Activated T-helper 1 cell treated with Interleukin-2 at 50 U/mL for 16 hours (primary cell): ENCODE results near the gene LRP3.
"Not testable (repeated sequence)": the region's sequence is repeated elsewhere in the genome, so short reads cannot be mapped to it uniquely, and the experiment has no call there.

Experiments
- DNase-seq: peaks from one replicate; pipeline ENCODE4 v3.0.0-alpha.2; 2020; ENCODE audit warnings: low read depth

The LRP3 gene, protein sequence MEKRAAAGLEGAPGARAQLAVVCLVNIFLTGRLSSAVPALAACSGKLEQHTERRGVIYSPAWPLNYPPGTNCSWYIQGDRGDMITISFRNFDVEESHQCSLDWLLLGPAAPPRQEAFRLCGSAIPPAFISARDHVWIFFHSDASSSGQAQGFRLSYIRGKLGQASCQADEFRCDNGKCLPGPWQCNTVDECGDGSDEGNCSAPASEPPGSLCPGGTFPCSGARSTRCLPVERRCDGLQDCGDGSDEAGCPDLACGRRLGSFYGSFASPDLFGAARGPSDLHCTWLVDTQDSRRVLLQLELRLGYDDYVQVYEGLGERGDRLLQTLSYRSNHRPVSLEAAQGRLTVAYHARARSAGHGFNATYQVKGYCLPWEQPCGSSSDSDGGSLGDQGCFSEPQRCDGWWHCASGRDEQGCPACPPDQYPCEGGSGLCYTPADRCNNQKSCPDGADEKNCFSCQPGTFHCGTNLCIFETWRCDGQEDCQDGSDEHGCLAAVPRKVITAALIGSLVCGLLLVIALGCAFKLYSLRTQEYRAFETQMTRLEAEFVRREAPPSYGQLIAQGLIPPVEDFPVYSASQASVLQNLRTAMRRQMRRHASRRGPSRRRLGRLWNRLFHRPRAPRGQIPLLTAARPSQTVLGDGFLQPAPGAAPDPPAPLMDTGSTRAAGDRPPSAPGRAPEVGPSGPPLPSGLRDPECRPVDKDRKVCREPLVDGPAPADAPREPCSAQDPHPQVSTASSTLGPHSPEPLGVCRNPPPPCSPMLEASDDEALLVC

DNA sequence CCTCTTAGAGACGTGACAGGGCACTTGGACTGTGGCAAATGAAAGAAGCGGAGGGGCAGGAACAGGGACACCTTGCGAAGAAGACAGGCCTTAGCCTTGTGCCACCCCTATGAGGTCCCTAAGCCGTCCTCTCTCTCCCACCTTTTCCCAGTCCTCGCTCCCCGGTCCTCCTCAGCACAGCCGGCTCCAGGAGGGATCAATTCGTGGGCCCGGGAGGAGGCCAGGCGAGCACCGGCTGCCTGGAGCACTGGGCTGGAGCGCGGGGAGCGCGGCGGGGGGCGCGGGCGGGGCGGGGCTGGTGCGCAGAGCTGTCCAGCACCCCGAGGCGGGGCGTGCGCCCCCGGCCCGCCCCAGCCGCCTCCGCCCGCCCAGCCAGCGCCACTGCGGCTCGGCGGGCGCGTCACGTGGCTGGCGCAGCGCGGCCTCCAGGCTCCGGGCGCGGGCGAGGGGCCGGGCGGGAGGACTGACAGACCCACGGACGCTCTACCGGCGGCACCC lies at the start of gene LRP3:
TSS of gene LRP3 (plus strand) at position 466 of the 498 bp plus-strand sequence. CDS start 456 bp downstream, outside the sequence.
- DNase-seq, result no peak

- no peak for DNase-seq
Measured at GRCh38 chr19:33146209-33146608, 47.9 kb upstream of the LRP3 start.

DNA sequence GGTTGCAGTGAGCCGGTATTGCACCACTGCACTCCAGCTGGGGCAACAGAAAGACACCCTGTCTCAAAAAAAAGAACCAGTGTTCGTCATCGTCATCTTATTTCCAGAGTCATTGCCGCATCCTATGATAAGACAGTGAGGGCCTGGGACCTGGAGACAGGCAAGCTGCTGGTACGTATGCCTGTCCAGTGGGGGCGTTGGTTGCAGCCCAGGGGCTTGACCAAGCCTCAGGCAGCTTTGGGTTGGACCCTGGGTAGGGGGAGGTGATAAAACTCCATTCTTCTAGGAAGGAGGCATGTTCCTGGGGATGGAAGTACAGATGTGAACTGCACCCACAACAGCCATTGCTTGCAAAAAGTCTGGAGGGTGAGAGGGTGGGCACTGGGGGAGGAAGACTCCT lies 46.6 kb upstream of the LRP3 start:
- no peak for DNase-seq

GRCh38 chr19:33150852-33151518 lies 43.1 kb upstream of the LRP3 start:
- no peak for DNase-seq

DNA sequence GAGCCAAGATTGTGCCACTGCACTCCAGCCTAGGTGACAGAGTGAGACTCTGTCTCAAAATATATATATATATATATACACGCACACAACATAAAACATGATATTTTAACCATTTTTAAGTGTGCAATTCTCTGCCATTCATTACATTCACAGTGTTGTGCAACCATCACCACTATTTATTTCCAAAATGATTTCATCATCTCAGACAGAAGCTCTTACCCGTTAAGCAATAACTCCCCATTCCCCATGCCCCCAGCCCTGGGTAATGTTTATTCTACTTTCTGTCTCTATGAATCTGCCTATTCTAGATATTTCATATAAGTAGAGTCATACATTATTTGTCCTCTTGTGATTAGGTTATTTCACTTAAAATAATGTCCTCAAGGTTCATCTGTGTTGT lies 42.0 kb upstream of the LRP3 start:
- DNase-seq, result no peak

DNA sequence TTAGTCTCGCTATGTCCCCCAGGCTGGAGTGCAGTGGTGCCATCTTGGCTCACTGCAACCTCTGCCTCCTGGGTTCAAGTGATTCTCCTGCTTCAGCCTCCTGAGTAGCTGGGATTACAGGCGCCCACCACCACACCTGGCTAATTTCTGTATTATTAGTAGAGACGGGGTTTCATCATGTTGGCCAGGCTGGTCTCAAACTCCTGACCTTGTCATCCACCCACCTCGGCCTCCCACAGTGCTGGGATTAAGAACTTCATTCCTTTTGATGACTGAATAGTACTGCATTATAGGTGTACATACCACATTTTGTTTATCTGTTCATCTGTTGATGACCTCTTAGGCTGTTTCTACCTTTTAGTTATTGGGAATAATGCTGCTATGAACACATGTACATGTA lies 41.5 kb upstream of the LRP3 start:
- not testable (repeated sequence) for DNase-seq

GRCh38 chr19:33154313-33154712 lies 39.8 kb upstream of the LRP3 start:
- DNase-seq, result not testable (repeated sequence)

- DNase-seq, result no peak
Measured at GRCh38 chr19:33156334-33156733, 37.8 kb upstream of the LRP3 start.

GRCh38 chr19:33157906-33158305 lies 36.2 kb upstream of the LRP3 start:
- no peak for DNase-seq

DNA sequence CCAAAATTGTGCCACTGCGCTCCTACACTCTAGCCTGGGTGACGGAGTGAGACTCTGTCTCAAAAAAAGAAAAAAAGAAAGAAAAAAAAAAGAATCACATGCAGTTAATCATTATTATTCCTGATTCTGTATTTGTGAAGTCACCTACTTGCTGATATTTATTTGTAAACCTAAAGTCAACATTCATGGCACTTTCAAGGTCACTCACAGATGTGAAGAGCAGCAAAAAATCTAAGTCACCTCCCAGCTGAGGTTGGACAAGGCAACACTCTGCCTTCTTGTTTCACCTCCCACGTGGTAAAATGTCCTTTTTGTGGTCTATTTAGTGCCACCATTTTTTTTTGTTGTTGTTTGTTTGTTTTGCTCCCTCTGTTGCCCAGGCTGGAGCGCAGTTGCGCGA lies 35.8 kb upstream of the LRP3 start:
- no peak for DNase-seq

GRCh38 chr19:33159149-33159548 lies 35.0 kb upstream of the LRP3 start:
- no peak for DNase-seq

DNA sequence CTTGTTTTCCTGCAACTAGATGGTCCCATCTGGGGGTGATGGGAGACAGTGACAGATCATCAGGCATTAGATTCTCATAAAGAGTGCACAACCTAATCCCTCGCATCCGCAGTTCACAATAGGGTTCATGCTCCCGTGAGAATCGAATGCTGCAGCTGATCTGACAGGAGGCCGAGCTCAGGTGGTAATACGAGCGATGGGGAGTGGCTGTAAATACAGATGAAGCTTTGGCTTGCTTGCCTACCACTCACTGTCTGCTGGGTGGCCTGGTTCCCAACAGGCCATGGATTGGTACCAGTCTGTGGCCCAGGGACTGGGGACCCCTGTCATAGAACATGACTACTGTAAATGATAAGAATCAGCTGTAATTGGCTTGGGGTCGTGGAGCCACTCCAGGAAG lies 34.2 kb upstream of the LRP3 start:
- no peak for DNase-seq

- no peak for DNase-seq
Measured at GRCh38 chr19:33161201-33161600, 32.9 kb upstream of the LRP3 start.

DNA sequence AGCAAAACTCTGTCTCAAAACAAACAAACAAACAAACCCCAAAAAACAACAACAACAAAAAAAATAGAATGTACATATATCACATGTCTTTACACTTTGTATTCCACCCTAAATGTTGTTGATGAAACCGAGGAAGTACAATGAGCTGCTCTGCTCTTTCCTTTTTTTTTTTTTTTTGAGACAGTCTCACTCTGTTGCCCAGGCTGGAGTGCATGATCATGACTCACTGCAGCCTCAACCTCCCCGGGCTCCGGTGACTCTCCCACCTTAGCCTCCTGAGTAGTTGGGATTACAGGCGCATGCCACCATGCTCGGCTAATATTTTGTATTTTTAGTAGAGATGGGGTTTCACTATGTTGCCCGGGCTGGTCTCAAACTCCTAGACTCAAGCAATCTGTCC lies 30.6 kb upstream of the LRP3 start:
- DNase-seq, result no peak

GRCh38 chr19:33166037-33166436 lies 28.1 kb upstream of the LRP3 start:
- not testable (repeated sequence) for DNase-seq

DNA sequence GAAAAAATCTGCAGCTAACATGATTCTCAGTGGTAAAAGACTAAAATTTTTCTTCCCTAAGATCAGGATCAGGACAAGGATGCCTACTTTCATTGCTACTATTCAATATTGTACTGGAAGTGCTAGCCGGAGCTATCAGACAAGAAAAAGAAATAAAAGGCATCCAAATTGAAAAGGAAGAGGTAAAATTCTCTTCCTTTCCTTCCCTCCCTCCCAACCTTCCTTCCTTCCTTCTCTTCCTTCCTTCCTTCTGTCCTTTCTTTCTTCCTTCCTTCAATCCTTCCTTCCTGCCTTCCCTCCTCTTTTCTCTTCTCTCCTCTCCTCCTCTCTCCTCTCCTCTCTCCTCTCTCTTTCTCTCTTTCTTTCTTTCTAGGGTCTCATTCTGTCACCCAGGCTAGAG lies 26.7 kb upstream of the LRP3 start:
- DNase-seq, result no peak

- no peak for DNase-seq
Measured at GRCh38 chr19:33168528-33168927, 25.6 kb upstream of the LRP3 start.

- DNase-seq, result no peak
Measured at GRCh38 chr19:33171222-33171795, 22.8 kb upstream of the LRP3 start.

DNA sequence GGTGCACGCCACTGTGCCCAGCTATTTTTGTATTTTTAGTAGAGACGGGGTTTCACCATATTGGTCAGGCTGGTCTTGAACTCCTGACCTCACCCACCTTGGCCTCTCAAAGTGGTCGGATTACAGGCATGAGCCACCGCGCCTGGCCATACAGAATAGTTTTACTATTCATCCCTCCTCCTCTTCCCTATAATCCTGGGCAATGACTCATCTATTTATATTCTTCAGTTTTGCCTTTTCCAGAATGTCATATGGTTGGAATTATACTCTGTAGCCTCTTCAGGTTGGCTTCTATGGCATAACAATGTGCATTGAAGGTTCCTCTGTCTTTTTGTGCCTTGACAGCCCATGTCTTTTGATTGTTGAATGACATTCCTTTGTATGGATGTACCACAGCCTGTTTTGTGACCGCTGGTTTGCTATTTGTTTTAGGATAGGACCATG lies 22.2 kb upstream of the LRP3 start:
- no peak for DNase-seq

DNA sequence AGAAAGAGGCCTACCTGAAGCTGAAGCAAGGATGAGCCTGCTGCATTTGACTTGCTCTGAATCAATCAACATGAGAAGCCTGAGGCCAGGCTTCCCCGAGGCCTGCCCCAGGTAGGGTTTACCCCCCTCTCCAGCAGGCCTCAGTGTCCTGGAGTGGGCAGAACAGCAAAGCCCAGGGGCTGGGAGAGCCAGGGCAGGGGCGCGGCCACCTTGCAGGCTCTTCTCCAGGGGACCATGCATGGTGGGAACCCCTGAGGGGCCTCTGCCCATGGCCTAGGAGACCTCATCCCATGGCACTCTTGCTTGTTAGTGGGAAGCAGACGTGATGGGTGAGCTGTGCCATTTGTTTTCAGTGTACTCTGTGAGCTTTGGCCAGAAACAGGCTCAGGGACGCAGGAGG lies 19.9 kb upstream of the LRP3 start:
- DNase-seq, result no peak

DNA sequence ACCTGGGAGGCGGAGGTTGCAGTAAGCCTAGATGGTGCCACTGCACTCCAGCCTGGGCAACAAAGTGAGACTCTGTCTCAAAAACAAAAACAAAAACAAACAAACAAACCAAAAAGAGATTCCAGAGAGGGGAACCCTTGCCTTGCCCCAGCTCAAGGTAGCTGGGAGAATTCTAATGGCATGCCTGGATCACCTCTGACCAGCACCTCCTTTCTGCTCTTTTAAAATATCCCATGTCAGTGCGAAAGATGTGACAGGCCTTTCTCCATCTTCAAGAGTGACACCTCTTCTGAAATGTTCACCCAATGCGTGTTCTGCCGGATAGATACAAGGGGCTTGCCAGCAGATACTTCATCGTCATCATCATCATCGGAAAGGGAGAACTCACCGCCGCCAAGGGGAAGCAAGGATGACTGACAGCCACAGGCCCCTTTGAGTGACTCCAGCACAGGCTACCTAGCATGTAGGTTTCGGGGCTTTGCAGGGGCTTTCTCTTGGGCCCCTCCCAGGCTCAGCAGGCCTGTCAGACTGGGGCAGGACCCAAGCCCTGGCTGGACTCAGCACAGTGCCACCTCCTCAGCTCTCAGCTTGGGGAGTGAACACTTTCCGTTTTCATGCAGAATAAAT lies 18.9 kb upstream of the LRP3 start:
- DNase-seq, result no peak
